ENCODE data around the gene SCUBE3. TPM values are rescaled to one million over a fixed set of nuclear protein-coding genes. Genes with fewer than 3 reads are reported as not detected.

SCUBE3 gene
- total and polyA plus RNA-seq, 3 experiments from 2014 or later = 0.07 to 0.18 (median 0.07) TPM

DNA sequence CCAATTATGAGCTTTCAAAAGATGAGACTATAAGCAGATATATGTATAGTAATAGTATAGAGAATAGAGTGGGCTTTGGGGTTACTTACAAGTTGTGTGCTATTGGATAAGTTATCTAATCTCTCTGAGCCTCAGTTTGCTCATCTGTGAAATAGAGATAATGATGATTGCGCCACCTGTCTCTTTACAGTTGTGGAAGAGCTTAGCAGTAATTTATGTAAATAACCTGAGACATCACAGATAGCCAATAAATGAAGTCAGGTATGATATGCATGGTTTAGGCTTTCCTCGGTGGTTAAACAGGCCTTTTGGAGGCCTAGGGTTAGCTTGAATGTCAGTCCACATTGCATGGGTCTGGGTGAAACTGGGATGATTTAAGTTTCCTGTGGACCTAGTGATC is 29.8 kb upstream of the SCUBE3 start:
- H3K27ac ChIP-seq (ENCODE audit: low read depth, low read length) = no peak overlapping the region
- Mint-ChIP-seq H3K4me1 (peaks cover 0 to 3% (median 0%) of the 10 kb centered on the region in 3 donors), H3K9me3 (no peaks in the 10 kb centered on the region), H3K27me3 (peaks cover 13 to 49% of the 10 kb centered on the region in 2 donors), H3K36me3 (no peaks in the 10 kb centered on the region), H3K27ac (no peak overlapping the region), H3K4me3 (no peak overlapping the region)
- no peaks in the 10 kb centered on the region for H3K9me3 ChIP-seq (ENCODE audit: low read length)
- H3K36me3 ChIP-seq (ENCODE audit: insufficient read depth, low read length) = no peaks in the 10 kb centered on the region
- no peaks in the 10 kb centered on the region for H3K4me1 ChIP-seq (ENCODE audit: insufficient read depth, low read length)
- DNase-seq = no peak
- ChIA-PET POLR2A (no interaction called here), CTCF (no interaction called here)
- H3K4me3 ChIP-seq (ENCODE audit: low read length) = no peak overlapping the region
- H3K27me3 ChIP-seq (ENCODE audit: insufficient read depth, low read length, poor library complexity, severe bottlenecking) = no peaks in the 10 kb centered on the region

DNA sequence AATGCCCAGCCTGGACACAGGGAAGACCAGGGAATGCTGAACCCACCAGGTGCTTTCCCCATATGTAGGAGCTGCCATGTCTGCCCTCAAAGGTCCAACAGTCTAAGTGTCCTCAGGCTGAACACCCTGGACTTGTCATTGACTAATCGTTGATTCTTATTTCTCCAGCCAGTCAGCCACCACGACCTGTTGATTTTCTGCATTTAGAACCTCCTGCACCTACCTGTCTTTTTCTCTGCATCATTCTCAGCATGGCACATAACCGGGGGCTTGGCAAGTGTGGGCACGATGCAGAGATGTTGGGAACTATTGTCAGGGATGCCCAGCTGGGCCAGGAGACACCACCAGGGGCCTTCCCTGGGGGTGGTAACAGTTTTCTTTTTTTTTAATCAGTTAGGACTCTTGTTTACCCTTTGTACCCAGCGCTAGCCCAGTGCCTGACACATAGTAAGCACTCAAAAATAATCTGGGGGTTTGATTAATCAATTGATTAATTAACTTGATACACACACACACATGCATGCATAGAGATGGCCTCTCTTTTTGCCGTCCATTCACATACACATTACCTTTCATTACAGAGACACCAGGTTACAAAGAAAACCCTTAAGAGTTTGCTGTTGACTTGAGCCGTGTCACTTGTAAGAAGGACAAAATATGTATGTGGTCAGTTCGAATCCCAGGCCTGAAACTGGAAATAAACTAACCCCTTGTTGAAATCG is 29.0 kb upstream of the SCUBE3 start:
- peaks cover 0 to 3% (median 0%) of the 10 kb centered on the region in 3 donors for H3K4me1 Mint-ChIP-seq
- Histone ChIP-seq H3K9me3 (ENCODE audit: low read length) (no peaks in the 10 kb centered on the region), H3K4me3 (ENCODE audit: low read length) (no peak overlapping the region), H3K27me3 (ENCODE audit: insufficient read depth, low read length, poor library complexity, severe bottlenecking) (no peaks in the 10 kb centered on the region), H3K27ac (ENCODE audit: low read depth, low read length) (no peak overlapping the region), H3K4me1 (ENCODE audit: insufficient read depth, low read length) (no peaks in the 10 kb centered on the region), H3K36me3 (ENCODE audit: insufficient read depth, low read length) (no peaks in the 10 kb centered on the region)
- H3K27ac Mint-ChIP-seq = peak overlapping the region in 1 of 8 donors; percentile 43
- H3K36me3 Mint-ChIP-seq = no peaks in the 10 kb centered on the region
- H3K4me3 Mint-ChIP-seq = no peak overlapping the region
- CTCF ChIA-PET = no interaction called here
- DNase-seq = no peak
- peaks cover 17 to 52% of the 10 kb centered on the region in 2 donors for H3K27me3 Mint-ChIP-seq
- H3K9me3 Mint-ChIP-seq = no peaks in the 10 kb centered on the region
- POLR2A ChIA-PET = no interaction called here

DNA sequence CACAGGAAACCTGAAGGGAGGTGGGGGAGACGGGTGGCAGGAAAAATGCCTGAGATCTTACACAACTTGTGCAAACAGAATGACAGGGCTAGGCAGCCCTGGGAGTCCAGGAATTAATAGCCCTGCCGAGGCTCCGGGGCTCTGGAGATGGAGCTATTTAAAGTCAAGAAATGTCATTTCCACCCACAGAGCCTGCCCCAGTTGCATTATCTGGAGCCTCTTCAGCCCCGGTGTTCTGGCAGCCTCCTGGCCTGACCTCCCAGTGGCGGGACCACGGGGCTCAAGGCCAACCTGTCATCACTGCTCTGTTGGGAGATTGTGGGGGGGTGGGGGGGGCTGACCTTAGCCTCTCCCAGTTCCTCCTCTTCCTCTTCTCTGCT is 28.5 kb upstream of the SCUBE3 start:
- ChIA-PET POLR2A (no interaction called here), CTCF (no interaction called here)
- H3K4me1 Mint-ChIP-seq = peaks cover 0 to 3% (median 0%) of the 10 kb centered on the region in 3 donors

DNA sequence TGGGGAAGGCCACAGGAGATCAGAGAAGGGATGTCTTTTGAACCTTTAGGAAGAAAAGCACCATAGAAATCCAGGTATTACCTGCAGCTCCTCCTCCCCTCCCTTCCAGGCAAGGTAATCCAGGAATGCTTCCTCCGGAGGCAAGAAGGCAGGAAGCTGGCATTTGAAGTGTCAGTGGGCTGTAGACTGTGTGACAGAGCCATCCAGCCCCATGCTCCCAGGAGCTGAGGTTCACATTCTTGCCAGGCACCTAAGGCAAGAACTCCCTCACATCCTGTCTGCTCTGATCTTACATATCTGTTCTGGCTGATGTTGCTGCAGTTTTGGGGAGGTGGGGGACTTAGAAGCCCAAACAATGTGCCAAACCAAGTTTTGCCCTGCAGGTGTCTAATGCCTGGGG is 27.8 kb upstream of the SCUBE3 start:
- no peaks in the 10 kb centered on the region for H3K27me3 ChIP-seq (ENCODE audit: insufficient read depth, low read length, poor library complexity, severe bottlenecking)
- H3K4me3 ChIP-seq (ENCODE audit: low read length) = no peak overlapping the region
- Mint-ChIP-seq H3K4me1 (peaks cover 0 to 8% (median 3%) of the 10 kb centered on the region in 3 donors), H3K4me3 (no peak overlapping the region), H3K27me3 (peaks cover 17 to 52% of the 10 kb centered on the region in 2 donors), H3K36me3 (no peaks in the 10 kb centered on the region), H3K9me3 (no peaks in the 10 kb centered on the region), H3K27ac (no peak overlapping the region)
- H3K27ac ChIP-seq (ENCODE audit: low read depth, low read length) = no peak overlapping the region
- POLR2A ChIA-PET = no interaction called here
- no peaks in the 10 kb centered on the region for H3K4me1 ChIP-seq (ENCODE audit: insufficient read depth, low read length)
- no peaks in the 10 kb centered on the region for H3K36me3 ChIP-seq (ENCODE audit: insufficient read depth, low read length)
- H3K9me3 ChIP-seq (ENCODE audit: low read length) = no peaks in the 10 kb centered on the region
- no peak for DNase-seq
- CTCF ChIA-PET = interaction anchor here (1.1 kb wide), 1 partner anchor 46 kb away, joined by 3 read pairs; no protein-coding TSS in a partner anchor

More for the DNA sequence above, 28.5 kb upstream of the SCUBE3 start:
- H3K9me3 Mint-ChIP-seq = no peaks in the 10 kb centered on the region
- Histone ChIP-seq H3K27me3 (ENCODE audit: insufficient read depth, low read length, poor library complexity, severe bottlenecking) (no peaks in the 10 kb centered on the region), H3K36me3 (ENCODE audit: insufficient read depth, low read length) (no peaks in the 10 kb centered on the region), H3K4me3 (ENCODE audit: low read length) (no peak overlapping the region), H3K27ac (ENCODE audit: low read depth, low read length) (no peak overlapping the region), H3K4me1 (ENCODE audit: insufficient read depth, low read length) (no peaks in the 10 kb centered on the region), H3K9me3 (ENCODE audit: low read length) (no peaks in the 10 kb centered on the region)
- peak overlapping the region in 1 of 8 donors; percentile 43 for H3K27ac Mint-ChIP-seq
- DNase-seq = no peak
- no peaks in the 10 kb centered on the region for H3K36me3 Mint-ChIP-seq
- H3K4me3 Mint-ChIP-seq = no peak overlapping the region
- peaks cover 17 to 52% of the 10 kb centered on the region in 2 donors for H3K27me3 Mint-ChIP-seq

DNA sequence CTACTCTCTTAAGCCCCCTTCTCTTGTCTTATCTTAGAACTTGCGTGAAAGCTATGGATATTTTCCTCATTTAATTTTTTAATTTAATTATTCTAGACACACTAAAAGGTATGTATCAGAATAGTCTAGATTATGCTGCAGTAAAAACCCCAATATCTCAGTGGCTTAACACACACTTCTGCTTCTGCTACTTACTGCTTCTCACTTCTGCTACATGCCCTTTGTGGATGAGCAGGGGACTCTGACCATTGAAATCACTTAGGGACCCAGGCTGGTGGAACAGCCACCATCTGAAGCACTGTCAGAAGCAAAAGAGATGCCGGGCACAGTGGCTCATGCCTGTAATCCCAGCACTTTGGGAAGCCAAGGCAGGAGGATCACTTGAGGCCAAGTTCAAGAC is 27.2 kb upstream of the SCUBE3 start:
- Mint-ChIP-seq H3K4me1 (peaks cover 5 to 14% (median 9%) of the 10 kb centered on the region in 3 donors), H3K9me3 (no peaks in the 10 kb centered on the region)
- CTCF ChIA-PET = interaction anchor here (1.1 kb wide), 1 partner anchor 46 kb away, joined by 3 read pairs; no protein-coding TSS in a partner anchor

DNA sequence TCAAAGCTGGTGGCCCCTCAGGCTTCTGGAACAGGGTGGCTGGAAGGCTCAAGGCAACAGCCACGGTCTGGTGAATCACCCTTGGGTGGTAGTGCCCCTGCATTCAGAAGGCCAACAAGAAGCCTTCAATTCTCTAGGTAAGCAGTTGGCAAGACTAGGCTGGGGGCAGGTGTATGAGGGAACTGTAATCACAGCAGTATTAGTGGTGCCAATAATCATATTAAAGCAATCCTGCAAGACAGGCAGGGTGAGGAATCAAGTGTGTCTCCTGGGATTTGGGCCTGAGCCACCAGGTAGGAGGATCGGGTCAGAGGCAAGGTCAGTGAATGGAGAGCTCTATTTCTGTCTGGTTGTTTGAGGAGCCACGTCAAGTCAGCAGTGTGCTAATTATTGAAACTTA is 24.9 kb upstream of the SCUBE3 start:
- POLR2A ChIA-PET = no interaction called here
- DNase-seq = no peak
- Mint-ChIP-seq H3K4me3 (no peak overlapping the region), H3K36me3 (no peaks in the 10 kb centered on the region), H3K9me3 (no peaks in the 10 kb centered on the region), H3K4me1 (peaks cover 16 to 29% (median 17%) of the 10 kb centered on the region in 3 donors), H3K27me3 (peaks cover 12 to 37% of the 10 kb centered on the region in 2 donors), H3K27ac (no peak overlapping the region)
- no peaks in the 10 kb centered on the region for H3K36me3 ChIP-seq (ENCODE audit: insufficient read depth, low read length)
- no peaks in the 10 kb centered on the region for H3K27me3 ChIP-seq (ENCODE audit: insufficient read depth, low read length, poor library complexity, severe bottlenecking)
- H3K9me3 ChIP-seq (ENCODE audit: low read length) = no peaks in the 10 kb centered on the region
- CTCF ChIA-PET = no interaction called here
- H3K4me1 ChIP-seq (ENCODE audit: insufficient read depth, low read length) = no peaks in the 10 kb centered on the region
- H3K27ac ChIP-seq (ENCODE audit: low read depth, low read length) = no peak overlapping the region
- H3K4me3 ChIP-seq (ENCODE audit: low read length) = no peak overlapping the region

More for the DNA sequence above, 27.2 kb upstream of the SCUBE3 start:
- Histone ChIP-seq H3K27me3 (ENCODE audit: insufficient read depth, low read length, poor library complexity, severe bottlenecking) (no peaks in the 10 kb centered on the region), H3K9me3 (ENCODE audit: low read length) (no peaks in the 10 kb centered on the region), H3K4me3 (ENCODE audit: low read length) (no peak overlapping the region), H3K27ac (ENCODE audit: low read depth, low read length) (no peak overlapping the region), H3K4me1 (ENCODE audit: insufficient read depth, low read length) (no peaks in the 10 kb centered on the region), H3K36me3 (ENCODE audit: insufficient read depth, low read length) (no peaks in the 10 kb centered on the region)
- no peak for DNase-seq
- Mint-ChIP-seq H3K27ac (no peak overlapping the region), H3K36me3 (no peaks in the 10 kb centered on the region), H3K4me3 (peak overlapping the region in 1 of 7 donors; percentile 19), H3K27me3 (peaks cover 19 to 50% of the 10 kb centered on the region in 2 donors)
- POLR2A ChIA-PET = no interaction called here

DNA sequence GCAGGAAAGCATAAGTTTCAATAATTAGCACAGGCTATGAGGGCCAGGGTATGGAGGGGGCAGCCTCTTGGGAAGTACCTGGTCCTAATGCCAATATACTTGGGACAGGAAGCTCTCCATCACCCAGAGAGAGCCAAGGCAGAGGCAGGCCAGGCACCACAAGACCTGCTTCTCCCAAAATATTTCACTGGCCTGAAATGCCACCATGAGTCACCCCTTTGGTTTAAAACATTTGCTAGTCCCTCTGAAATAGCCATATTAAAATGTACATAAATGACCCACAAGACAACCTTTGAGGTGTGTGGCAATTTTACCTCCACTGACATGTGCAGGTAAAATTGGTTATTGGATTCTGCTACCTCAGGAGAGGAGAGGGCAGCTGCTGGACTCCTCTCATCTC is 23.4 kb upstream of the SCUBE3 start:
- Histone ChIP-seq H3K9me3 (ENCODE audit: low read length) (no peaks in the 10 kb centered on the region), H3K36me3 (ENCODE audit: insufficient read depth, low read length) (no peaks in the 10 kb centered on the region), H3K27ac (ENCODE audit: low read depth, low read length) (no peak overlapping the region), H3K4me3 (ENCODE audit: low read length) (no peak overlapping the region), H3K4me1 (ENCODE audit: insufficient read depth, low read length) (no peaks in the 10 kb centered on the region), H3K27me3 (ENCODE audit: insufficient read depth, low read length, poor library complexity, severe bottlenecking) (no peaks in the 10 kb centered on the region)
- DNase-seq = no peak
- H3K4me1 Mint-ChIP-seq = peaks cover 21 to 36% (median 22%) of the 10 kb centered on the region in 3 donors
- H3K4me3 Mint-ChIP-seq = no peak overlapping the region
- H3K9me3 Mint-ChIP-seq = no peaks in the 10 kb centered on the region
- peak overlapping the region in 1 of 8 donors; percentile 85 for H3K27ac Mint-ChIP-seq
- ChIA-PET CTCF (no interaction called here), POLR2A (no interaction called here)
- no peaks in the 10 kb centered on the region for H3K36me3 Mint-ChIP-seq
- H3K27me3 Mint-ChIP-seq = peaks cover 10 to 29% of the 10 kb centered on the region in 2 donors

DNA sequence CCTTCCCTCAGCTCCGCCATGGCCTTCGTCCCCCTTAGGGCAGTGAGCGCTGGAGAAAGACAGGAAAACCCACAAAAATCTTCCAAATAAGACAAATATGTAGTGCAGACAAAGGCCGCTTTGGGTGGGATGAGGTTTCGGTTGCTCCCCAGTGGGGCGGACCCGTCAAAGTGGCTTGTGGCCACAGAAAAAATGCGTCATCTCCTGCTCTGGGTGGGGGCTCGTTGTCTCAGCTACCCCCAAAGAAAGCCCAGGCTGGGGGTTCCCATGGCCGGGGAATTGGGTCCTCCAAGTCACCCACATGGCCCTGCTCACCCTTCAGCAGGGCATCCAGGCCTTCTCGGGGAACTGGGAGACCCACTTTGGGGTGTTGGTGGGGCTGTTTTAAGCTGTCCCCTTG is 21.9 kb upstream of the SCUBE3 start:
- peaks cover 8 to 21% of the 10 kb centered on the region in 2 donors for H3K27me3 Mint-ChIP-seq
- Histone ChIP-seq H3K4me3 (ENCODE audit: low read length) (no peak overlapping the region), H3K9me3 (ENCODE audit: low read length) (no peaks in the 10 kb centered on the region), H3K27me3 (ENCODE audit: insufficient read depth, low read length, poor library complexity, severe bottlenecking) (no peaks in the 10 kb centered on the region), H3K36me3 (ENCODE audit: insufficient read depth, low read length) (no peaks in the 10 kb centered on the region), H3K4me1 (ENCODE audit: insufficient read depth, low read length) (no peaks in the 10 kb centered on the region), H3K27ac (ENCODE audit: low read depth, low read length) (no peak overlapping the region)
- POLR2A ChIA-PET = no interaction called here
- H3K4me1 Mint-ChIP-seq = peaks cover 21 to 36% (median 22%) of the 10 kb centered on the region in 3 donors
- H3K9me3 Mint-ChIP-seq = no peaks in the 10 kb centered on the region
- H3K4me3 Mint-ChIP-seq = peak overlapping the region in 6 of 7 donors; percentile 9 to 52 (median 28)
- DNase-seq = peak in 4 of 5 donors; percentile 16 to 67 (median 38)
- H3K27ac Mint-ChIP-seq = peak overlapping the region; percentile 35 to 93 (median 78)
- H3K36me3 Mint-ChIP-seq = no peaks in the 10 kb centered on the region
- CTCF ChIA-PET = interaction anchor here (1.1 kb wide), 1 partner anchor 38 kb away, joined by 3 read pairs; no protein-coding TSS in a partner anchor

Data from CD8-positive, alpha-beta memory T cell (primary cell).